HEK293T (cell line): ENCODE measurements around the gene STXBP6.

Source experiments
- CTCF ChIA-PET: fragments of 350-600 bp; formaldehyde crosslinking; extraction: SDS; loops from one replicate; lab custom pipeline; 2021; ENCODE audit warnings: antibody characterized with exemption, inconsistent platforms; lab: Yijun Ruan, JAX
- POLR2A ChIA-PET: fragments of 350-600 bp; formaldehyde crosslinking; extraction: SDS; loops from one replicate; lab custom pipeline; 2020; ENCODE audit warnings: antibody characterized with exemption, inconsistent platforms; lab: Yijun Ruan, JAX
- DNase-seq: peaks from one replicate; pipeline ENCODE4 v3.0.0; 2012; ENCODE audit warnings: mixed read lengths; ENCODE audit errors: extremely low spot score
- ARNT ChIP-seq: fragments of 450-650 bp; IDR thresholded peaks from 2 replicates; pipeline ENCODE4 v1.6.1; 2017; ENCODE audit warnings: mild to moderate bottlenecking
- BHLHE40 ChIP-seq: fragments of 450-650 bp; IDR thresholded peaks from 2 replicates; pipeline ENCODE4 v1.6.1; 2016; ENCODE audit warnings: mild to moderate bottlenecking, moderate library complexity, borderline replicate concordance
- CTBP1 ChIP-seq: fragments of 450-650 bp; IDR thresholded peaks from 2 replicates; pipeline ENCODE4 v1.6.1; 2016; ENCODE audit warnings: borderline replicate concordance
- ELF4 ChIP-seq: fragments of 450-650 bp; IDR thresholded peaks from 2 replicates; pipeline ENCODE4 v1.6.1; 2017; ENCODE audit warnings: antibody characterized with exemption
- FOXA1 ChIP-seq: fragments of 450-650 bp; IDR thresholded peaks from 2 replicates; pipeline ENCODE4 v1.6.1; 2016; ENCODE audit warnings: mild to moderate bottlenecking
- FOXK2 ChIP-seq: fragments of 450-650 bp; IDR thresholded peaks from 2 replicates; pipeline ENCODE4 v1.6.1; 2016; ENCODE audit warnings: mild to moderate bottlenecking
- FOXM1 ChIP-seq: fragments of 450-650 bp; IDR thresholded peaks from 2 replicates; pipeline ENCODE4 v1.6.1; 2017; ENCODE audit warnings: mild to moderate bottlenecking, borderline replicate concordance
- HDGF ChIP-seq: fragments of 450-650 bp; IDR thresholded peaks from 2 replicates; pipeline ENCODE4 v1.6.1; 2017; ENCODE audit warnings: antibody characterized with exemption, borderline replicate concordance
- L3MBTL2 ChIP-seq: fragments of 450-650 bp; conservative IDR thresholded peaks from 2 replicates; pipeline ENCODE4 v1.6.1; 2016; ENCODE audit warnings: mild to moderate bottlenecking
- LEF1 ChIP-seq: fragments of 450-650 bp; IDR thresholded peaks from 2 replicates; pipeline ENCODE4 v1.6.1; 2017; ENCODE audit warnings: mild to moderate bottlenecking, borderline replicate concordance
- NFRKB ChIP-seq: fragments of 450-650 bp; IDR thresholded peaks from 2 replicates; pipeline ENCODE4 v1.6.1; 2016; ENCODE audit warnings: mild to moderate bottlenecking, moderate library complexity
- SP1 ChIP-seq: fragments of 450-650 bp; IDR thresholded peaks from 2 replicates; pipeline ENCODE4 v1.6.1; 2017
- SUZ12 ChIP-seq: fragments of 450-650 bp; IDR thresholded peaks from 2 replicates; pipeline ENCODE4 v1.6.1; 2016; ENCODE audit warnings: mild to moderate bottlenecking
- TARDBP ChIP-seq: fragments of 450-650 bp; IDR thresholded peaks from 2 replicates; pipeline ENCODE4 v1.6.1; 2016
- ZNF384 ChIP-seq: fragments of 450-650 bp; IDR thresholded peaks from 2 replicates; pipeline ENCODE4 v1.6.1; 2016
- TF ChIP-seq, protein P1 (sequence below): fragments of 450-650 bp; IDR thresholded peaks from 2 replicates; pipeline ENCODE4 v1.6.1; 2016

The STXBP6 gene

DNA sequence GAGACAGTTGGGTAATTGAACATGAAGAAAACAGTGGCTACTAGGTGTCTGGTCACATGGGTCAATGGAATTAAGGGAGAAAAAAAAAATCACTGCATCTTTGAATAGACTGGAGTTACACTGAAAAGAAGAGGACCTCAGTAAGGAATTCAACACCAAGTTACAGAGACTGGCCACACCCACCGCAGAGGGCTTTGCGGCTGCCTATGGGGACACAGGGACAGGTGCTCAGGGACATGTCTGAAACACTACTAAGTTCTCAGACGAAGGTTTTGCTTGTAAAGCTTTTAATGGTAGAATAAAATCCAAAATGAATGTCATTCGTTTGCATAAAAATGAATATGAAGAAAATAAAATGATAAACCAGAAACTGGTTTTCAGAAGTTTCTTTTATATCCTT lies 93.8 kb downstream of the STXBP6 start:
- ChIA-PET CTCF (no interaction called here), POLR2A (no interaction called here)
- DNase-seq: no peak
- TF ChIP-seq BHLHE40 (no peak), FOXA1 (no peak), FOXK2 (no peak), HDGF (no peak), FOXM1 (no peak), TARDBP (no peak), ARNT (no peak), NFRKB (no peak)
- TF ChIP-seq, protein P1, sequence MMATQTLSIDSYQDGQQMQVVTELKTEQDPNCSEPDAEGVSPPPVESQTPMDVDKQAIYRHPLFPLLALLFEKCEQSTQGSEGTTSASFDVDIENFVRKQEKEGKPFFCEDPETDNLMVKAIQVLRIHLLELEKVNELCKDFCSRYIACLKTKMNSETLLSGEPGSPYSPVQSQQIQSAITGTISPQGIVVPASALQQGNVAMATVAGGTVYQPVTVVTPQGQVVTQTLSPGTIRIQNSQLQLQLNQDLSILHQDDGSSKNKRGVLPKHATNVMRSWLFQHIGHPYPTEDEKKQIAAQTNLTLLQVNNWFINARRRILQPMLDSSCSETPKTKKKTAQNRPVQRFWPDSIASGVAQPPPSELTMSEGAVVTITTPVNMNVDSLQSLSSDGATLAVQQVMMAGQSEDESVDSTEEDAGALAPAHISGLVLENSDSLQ: no peak

DNA sequence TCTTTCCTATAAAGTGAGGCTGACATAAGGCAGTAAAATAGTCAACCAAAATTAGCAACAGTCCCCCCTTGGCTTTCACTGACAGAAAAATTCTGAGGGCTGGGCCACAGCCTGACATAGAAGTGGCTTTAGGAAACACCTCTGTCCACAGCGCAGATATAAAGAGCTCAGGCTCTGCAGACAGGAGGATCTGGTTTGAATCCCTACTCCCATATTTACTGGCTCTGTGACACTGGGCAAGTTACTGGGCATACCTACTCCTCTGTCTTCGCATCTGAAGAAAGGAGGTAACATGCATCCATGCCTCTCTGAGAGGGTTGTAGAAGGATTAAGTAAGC lies 95.3 kb downstream of the STXBP6 start:
- TF ChIP-seq ELF4 (no peak), FOXK2 (no peak), TARDBP (no peak), BHLHE40 (no peak), SUZ12 (no peak), NFRKB (no peak), CTBP1 (no peak)
- ChIA-PET POLR2A (no interaction called here), CTCF (no interaction called here)
- no peak for DNase-seq

DNA sequence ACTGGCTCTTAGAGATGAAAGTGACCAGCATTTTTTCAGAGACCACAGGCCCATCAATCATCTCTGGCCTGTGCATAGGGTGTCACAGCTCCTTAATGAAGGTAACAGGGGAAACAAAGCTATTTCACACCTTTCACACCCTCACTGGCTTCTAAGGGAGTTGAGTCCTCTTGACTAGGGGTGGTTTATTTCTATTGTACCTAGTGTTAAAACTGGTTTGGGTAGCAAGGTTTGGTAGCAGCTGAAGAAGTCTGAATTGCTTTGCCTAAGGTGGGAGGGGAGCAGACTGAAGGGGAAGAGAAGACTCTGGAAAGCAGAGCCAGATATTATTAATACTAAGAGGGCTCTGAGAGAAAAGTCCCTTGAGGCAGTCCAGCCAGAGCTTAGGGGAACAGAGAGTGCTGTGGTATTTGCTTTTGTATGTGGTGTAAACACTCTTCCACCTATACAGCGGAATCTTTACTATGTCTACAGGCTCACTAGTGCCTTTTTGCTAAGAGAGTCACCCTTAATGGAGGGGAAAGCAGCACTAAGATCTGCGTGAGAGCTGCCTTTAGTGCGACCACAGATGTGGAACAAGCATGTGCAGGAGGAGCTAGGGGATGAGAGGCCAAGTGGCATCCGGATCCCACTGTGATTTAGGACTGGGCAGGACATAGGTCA lies 95.8 kb downstream of the STXBP6 start:
- ChIA-PET POLR2A (no interaction called here), CTCF (interaction anchor here (0.6 kb wide), 1 partner anchor 88 kb away, joined by 3 read pairs; no protein-coding TSS in a partner anchor)
- TF ChIP-seq SUZ12 (no peak), ELF4 (no peak), ZNF384 (no peak), CTBP1 (no peak), TARDBP (no peak)
- TF ChIP-seq, protein P1: no peak
- DNase-seq: no peak

DNA sequence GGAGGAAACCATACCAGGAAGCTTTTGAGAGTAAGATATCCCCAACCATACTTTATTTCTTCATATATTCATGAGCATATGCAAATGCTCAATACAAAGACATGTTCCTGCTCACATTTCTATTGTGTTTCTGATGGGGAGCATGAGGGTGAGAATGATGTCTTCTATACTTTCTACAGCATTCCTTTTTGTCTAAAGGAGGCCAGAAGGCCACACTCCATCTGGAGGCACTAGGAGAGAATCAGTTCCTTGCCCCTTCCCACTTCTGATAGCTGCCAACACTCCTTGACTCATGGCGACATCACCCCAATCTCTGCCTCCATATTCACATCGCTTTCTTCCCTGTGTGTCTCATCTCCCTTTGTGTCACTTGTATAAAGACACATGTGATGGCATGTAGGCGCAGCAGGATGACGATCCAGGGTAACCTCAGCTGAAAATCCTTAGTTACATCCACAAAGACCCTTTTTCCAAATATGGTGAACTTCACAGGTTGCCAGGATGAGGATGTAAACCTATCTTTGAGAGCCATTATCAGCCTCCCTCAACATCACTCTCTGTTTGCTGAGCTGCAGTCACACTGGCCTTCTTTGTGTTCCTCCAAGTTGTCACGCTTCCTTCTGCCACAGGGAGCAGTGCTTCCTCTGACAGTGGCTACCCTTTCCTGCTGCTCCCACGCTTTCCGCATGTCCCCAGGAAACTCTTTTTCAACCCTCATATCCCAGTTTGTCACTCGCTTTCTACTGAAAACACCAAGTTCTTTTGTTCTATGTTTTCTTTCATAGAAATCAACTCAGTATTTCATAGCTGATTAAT lies 96.9 kb downstream of the STXBP6 start:
- ChIA-PET CTCF (interaction anchor here (0.6 kb wide), 1 partner anchor 90 kb away, joined by 3 read pairs; no protein-coding TSS in a partner anchor), POLR2A (no interaction called here)
- peak; percentile 53 for DNase-seq
- TF ChIP-seq FOXA1 (no peak), ELF4 (no peak), HDGF (no peak), ARNT (no peak), FOXK2 (no peak), BHLHE40 (no peak), TARDBP (no peak), NFRKB (no peak), SP1 (no peak)

DNA sequence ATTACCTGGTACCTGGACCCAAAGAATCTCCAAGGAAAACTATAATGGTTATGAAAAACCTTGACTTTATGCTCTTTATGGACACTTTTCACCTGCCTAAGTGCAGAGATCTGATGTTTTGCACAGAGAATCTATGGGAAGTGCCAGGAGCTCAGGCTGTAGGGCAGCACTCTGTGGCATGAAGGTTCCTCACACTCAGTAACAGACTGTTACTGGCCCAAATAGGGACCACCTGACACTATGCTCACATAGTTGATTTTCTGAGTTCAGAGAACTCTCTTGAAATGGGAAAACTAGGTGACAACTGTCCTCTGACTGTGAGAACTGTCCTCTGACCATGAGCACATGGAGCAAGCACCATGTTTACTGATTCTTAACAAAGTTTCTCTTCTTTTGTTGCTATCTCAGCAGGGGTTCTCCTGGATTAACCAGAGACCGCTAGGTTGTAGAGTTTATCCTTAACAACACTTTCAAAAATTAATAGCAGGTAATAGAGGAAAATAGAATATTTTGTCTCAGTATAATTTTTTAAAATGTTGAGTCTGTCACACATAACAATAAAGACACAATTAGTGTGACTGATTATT lies 101.6 kb downstream of the STXBP6 start:
- ChIA-PET POLR2A (no interaction called here), CTCF (no interaction called here)
- no peak for DNase-seq
- TF ChIP-seq TARDBP (no peak), L3MBTL2 (no peak), NFRKB (no peak), SUZ12 (no peak), CTBP1 (no peak), LEF1 (no peak), FOXA1 (no peak), ARNT (no peak), ZNF384 (no peak), FOXM1 (no peak)
- TF ChIP-seq, protein P1: no peak

DNA sequence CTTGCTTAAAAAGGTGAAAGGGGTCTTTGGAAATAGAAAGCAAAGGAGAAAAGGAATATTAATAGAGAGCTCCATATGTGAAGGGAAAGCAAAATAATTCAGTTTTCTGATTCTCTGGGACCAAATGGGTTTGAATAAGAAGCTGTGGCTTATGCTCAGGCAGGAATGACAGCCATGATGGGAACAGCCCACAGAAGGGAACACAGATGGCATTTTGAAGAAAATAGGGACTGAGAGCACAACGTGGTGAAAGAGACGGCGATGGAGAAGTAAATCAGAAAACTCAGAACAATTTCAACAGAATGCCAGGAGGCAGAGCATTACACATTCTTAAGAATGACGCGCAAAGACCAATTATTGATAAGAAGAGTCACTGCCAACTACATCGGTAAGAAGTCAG lies 102.8 kb downstream of the STXBP6 start:
- no peak for TF ChIP-seq HDGF
- no peak for TF ChIP-seq ZNF384
- TF ChIP-seq FOXA1: no peak
- no peak for TF ChIP-seq NFRKB
- no peak for TF ChIP-seq FOXM1
- TF ChIP-seq L3MBTL2: no peak
- no peak for TF ChIP-seq FOXK2
- TF ChIP-seq TARDBP: no peak
- no peak for TF ChIP-seq BHLHE40
- TF ChIP-seq LEF1: no peak
- TF ChIP-seq, protein P1: no peak
- TF ChIP-seq CTBP1: no peak
- no peak for TF ChIP-seq ARNT
- no peak for TF ChIP-seq ELF4
- TF ChIP-seq SP1: no peak
- TF ChIP-seq SUZ12: no peak
- ChIA-PET CTCF (no interaction called here), POLR2A (no interaction called here)
- DNase-seq: no peak
